HG03108 (cell line): ENCODE data around the gene IQCK.

ENCODE experiments used
- ATAC-seq: cut with Tn5 transposase; IDR thresholded peaks from one replicate; pipeline ENCODE4 v1.9.1; 2021; ENCODE audit warnings: moderate library complexity; ENCODE audit not compliant: unreplicated experiment

Gene IQCK

GRCh38 chr16:19833176-19833575 lies 115.1 kb downstream of the IQCK start:
- ATAC-seq = no peak

- no peak for ATAC-seq
These were observed 115.5 kb downstream of the IQCK start for GRCh38 chr16:19833581-19833980.

GRCh38 chr16:19835196-19835595 lies 117.1 kb downstream of the IQCK start:
- no peak for ATAC-seq

GRCh38 chr16:19835968-19836421 lies 117.9 kb downstream of the IQCK start:
- no peak for ATAC-seq

GRCh38 chr16:19837331-19837980 lies 119.4 kb downstream of the IQCK start:
- ATAC-seq = no peak

GRCh38 chr16:19837984-19838707 lies 120.1 kb downstream of the IQCK start:
- ATAC-seq = no peak

- no peak for ATAC-seq
These were observed 122.5 kb downstream of the IQCK start for GRCh38 chr16:19840524-19841110.

- ATAC-seq = no peak
These were observed 123.1 kb downstream of the IQCK start for GRCh38 chr16:19841184-19841583.

GRCh38 chr16:19842426-19843157 lies 124.5 kb downstream of the IQCK start:
- ATAC-seq = no peak

GRCh38 chr16:19843371-19843770 lies 125.3 kb downstream of the IQCK start:
- no peak for ATAC-seq

- no peak for ATAC-seq
These were observed 127.0 kb downstream of the IQCK start for GRCh38 chr16:19844945-19845641.

GRCh38 chr16:19846436-19846835 lies 128.4 kb downstream of the IQCK start:
- ATAC-seq = no peak

GRCh38 chr16:19848756-19849155 lies 130.7 kb downstream of the IQCK start:
- ATAC-seq = no peak

- no peak for ATAC-seq
These were observed 132.2 kb downstream of the IQCK start for GRCh38 chr16:19850131-19850817.

GRCh38 chr16:19851476-19851875 lies 133.4 kb downstream of the IQCK start:
- ATAC-seq = no peak

- no peak for ATAC-seq
These were observed 135.2 kb downstream of the IQCK start for GRCh38 chr16:19853132-19853741.

GRCh38 chr16:19853742-19854542 lies 135.9 kb downstream of the IQCK start:
- no peak for ATAC-seq

- ATAC-seq = no peak
These were observed 136.4 kb downstream of the IQCK start for GRCh38 chr16:19854543-19854876.

GRCh38 chr16:19856120-19856519 lies 138.0 kb downstream of the IQCK start:
- no peak for ATAC-seq
